Upper lobe of left lung (tissue), 6 donors: ENCODE data around the gene ARHGAP42. TPM values are rescaled to one million over a fixed set of nuclear protein-coding genes. Genes with fewer than 3 reads are reported as not detected.

Source experiments
- ATAC-seq, 2 donors: fragments of 200-7000 bp; cut with Tn5 transposase; one replicate each; pipeline ENCODE4 v1.9.1; 2022; ENCODE audit warnings: mild to moderate bottlenecking in 2 of 2, moderate library complexity in 2 of 2; ENCODE audit not compliant: low FRiP score in 2 of 2
- DNase-seq, 2 donors: peaks; one replicate each; pipeline ENCODE4 v3.0.0-alpha.2; 2019 to 2020
- H3K27ac ChIP-seq, 4 donors: fragments of 200-600 bp; sonication (generic); one replicate each; pipeline ENCODE4 v1.5.1; 2016 to 2019
- H3K27me3 ChIP-seq, 4 donors: fragments of 200-600 bp; sonication (generic); one replicate each; pipeline ENCODE4 v1.5.1; 2017 to 2019
- H3K36me3 ChIP-seq, 4 donors: fragments of 200-600 bp; sonication (generic); one replicate each; pipeline ENCODE4 v1.5.1; 2016 to 2019
- H3K4me1 ChIP-seq, 4 donors: fragments of 200-600 bp; sonication (generic); one replicate each; pipeline ENCODE4 v1.5.1; 2018 to 2019
- H3K4me3 ChIP-seq, 4 donors: fragments of 200-600 bp; sonication (generic); one replicate each; pipeline ENCODE4 v1.5.1; 2017 to 2019; ENCODE audit warnings: mild to moderate bottlenecking in 2 of 4, moderate library complexity in 1 of 4
- H3K9me3 ChIP-seq, 4 donors: fragments of 200-600 bp; sonication (generic); one replicate each; pipeline ENCODE4 v1.5.1; 2018 to 2019
- EP300 ChIP-seq, 4 donors: sonication (generic); formaldehyde crosslinking; IDR thresholded peaks; one replicate each; pipeline ENCODE4 v1.5.1; 2017; ENCODE audit warnings: antibody characterized with exemption in 4 of 4, control low read depth in 2 of 4
- POLR2A ChIP-seq, 4 donors: fragments of 450-650 bp; IDR thresholded peaks; one replicate each; pipeline ENCODE4 v1.5.1; 2016 to 2017; ENCODE audit warnings: antibody characterized with exemption in 4 of 4, mild to moderate bottlenecking in 2 of 4
- POLR2AphosphoS5 ChIP-seq, 2 donors: sonication (generic); formaldehyde crosslinking; IDR thresholded peaks; one replicate each; pipeline ENCODE4 v1.5.1; 2017; ENCODE audit warnings: antibody characterized with exemption in 2 of 2
- WGBS, 2 donors: methylation state at CpG; one replicate each; pipeline ENCODE4 v1.1.5; 2017 to 2018; 5-methylcytosine and 5-hydroxymethylcytosine counted together
- total RNA-seq, 6 donors: library from RNA; depleted of rRNA in 4 of 6; stranded (reverse); fragments of >200 nt in 4 of 6; gene quantifications; one replicate each; pipeline versions ENCODE4 v1.1.0 to v1.2.1, GENCODE V29; 2016 to 2021
- TF ChIP-seq, protein P1 (sequence below), 6 experiments: fragments of 450-650 bp in 4 of 6; fragments of 200-600 bp in 2 of 6; sonication (generic) in 2 of 6; IDR thresholded peaks; one replicate each; pipeline ENCODE4 v1.5.1; 2016 to 2019; ENCODE audit warnings: antibody characterized with exemption in 6 of 6
- donor health status: DM: no; HTN: no; CAD: no; lungs with moderate emphysema.
- donor health status: DM: no; HTN: yes; CAD: no; lungs with severe emphysema.

ARHGAP42 gene
- total RNA-seq, 6 donors from 2014 or later = 8.7 to 44.9 (median 23.6) TPM

DNA sequence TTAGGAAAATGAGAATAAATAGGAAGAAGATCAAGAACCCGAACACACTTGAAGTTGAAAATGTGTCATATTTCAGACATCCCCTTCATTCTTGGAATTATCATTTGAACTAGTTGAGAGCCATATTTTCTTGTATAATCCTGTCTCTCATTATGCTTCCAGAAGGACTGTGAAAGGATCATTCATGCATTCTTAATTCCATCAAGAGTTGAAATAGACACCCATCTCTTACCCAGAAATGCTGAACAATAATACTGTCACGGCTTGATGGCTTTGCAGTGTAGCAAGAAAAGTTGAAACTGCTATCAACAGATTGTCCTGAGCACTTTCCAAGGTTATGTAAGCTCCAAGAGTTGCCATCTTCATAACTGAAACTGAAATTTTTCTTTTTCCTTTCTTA lies 79.7 kb downstream of the ARHGAP42 start:
- no peaks in the 10 kb centered on the region for H3K4me1 ChIP-seq
- DNase-seq (no peak), ATAC-seq (no peak)
- no peaks in the 10 kb centered on the region for H3K9me3 ChIP-seq
- WGBS, 2 donors = 80 to 81% methylated on average over 2 of the region's 2 CpGs
- H3K27ac ChIP-seq = no peak overlapping the region
- H3K36me3 ChIP-seq = no peaks in the 10 kb centered on the region
- H3K27me3 ChIP-seq = no peaks in the 10 kb centered on the region
- no peak overlapping the region for H3K4me3 ChIP-seq
- TF ChIP-seq EP300 (IDR thresholded peaks at IDR 0.05) (no peak), POLR2AphosphoS5 (IDR thresholded peaks at IDR 0.05) (no peak), POLR2A (IDR thresholded peaks at IDR 0.05) (no peak)
- TF ChIP-seq, protein P1, sequence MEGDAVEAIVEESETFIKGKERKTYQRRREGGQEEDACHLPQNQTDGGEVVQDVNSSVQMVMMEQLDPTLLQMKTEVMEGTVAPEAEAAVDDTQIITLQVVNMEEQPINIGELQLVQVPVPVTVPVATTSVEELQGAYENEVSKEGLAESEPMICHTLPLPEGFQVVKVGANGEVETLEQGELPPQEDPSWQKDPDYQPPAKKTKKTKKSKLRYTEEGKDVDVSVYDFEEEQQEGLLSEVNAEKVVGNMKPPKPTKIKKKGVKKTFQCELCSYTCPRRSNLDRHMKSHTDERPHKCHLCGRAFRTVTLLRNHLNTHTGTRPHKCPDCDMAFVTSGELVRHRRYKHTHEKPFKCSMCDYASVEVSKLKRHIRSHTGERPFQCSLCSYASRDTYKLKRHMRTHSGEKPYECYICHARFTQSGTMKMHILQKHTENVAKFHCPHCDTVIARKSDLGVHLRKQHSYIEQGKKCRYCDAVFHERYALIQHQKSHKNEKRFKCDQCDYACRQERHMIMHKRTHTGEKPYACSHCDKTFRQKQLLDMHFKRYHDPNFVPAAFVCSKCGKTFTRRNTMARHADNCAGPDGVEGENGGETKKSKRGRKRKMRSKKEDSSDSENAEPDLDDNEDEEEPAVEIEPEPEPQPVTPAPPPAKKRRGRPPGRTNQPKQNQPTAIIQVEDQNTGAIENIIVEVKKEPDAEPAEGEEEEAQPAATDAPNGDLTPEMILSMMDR (IDR thresholded peaks at IDR 0.05) = no peak

DNA sequence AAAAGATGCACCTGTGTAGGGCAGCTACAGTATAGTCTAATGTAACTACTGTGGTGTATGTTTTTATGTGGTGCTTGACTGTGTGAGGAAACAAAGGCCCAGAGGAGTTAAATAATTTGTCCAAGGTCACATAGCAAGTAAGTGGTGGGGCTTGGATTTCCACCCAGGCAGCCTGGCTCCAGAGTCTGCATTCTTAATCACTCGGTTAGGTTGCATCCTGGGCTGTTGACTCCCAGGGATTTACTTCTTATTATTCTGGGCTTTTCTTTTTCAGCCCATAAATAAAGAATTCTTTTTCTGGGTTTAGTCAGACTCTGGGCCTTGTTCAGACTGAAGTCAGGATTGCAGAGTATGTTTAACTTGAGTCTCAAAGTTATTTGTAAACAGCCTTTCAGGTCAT lies 82.1 kb downstream of the ARHGAP42 start:
- no peak for DNase-seq
- H3K27me3 ChIP-seq = no peaks in the 10 kb centered on the region
- no peak for ATAC-seq

DNA sequence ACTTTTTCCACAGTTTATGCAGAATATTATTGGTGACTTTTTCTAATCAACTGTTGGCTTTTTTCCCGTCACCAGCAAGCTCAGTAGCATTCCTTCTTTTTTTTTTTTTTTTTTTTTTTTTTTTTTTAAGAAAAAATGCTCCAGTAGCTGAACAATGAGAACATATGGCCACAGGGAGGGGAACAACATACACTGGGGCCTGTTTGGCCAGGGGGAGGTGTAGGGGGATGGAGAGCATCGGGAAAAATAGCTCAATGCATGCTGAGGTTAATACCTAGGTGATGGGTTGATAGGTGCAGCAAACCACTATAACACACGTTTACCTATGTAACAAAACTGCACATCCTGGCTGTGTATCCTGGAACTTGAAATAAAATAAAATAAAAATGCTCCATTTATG lies 82.5 kb downstream of the ARHGAP42 start:
- Histone ChIP-seq H3K9me3 (no peaks in the 10 kb centered on the region), H3K4me3 (no peak overlapping the region), H3K27ac (no peak overlapping the region), H3K4me1 (no peaks in the 10 kb centered on the region), H3K27me3 (no peaks in the 10 kb centered on the region), H3K36me3 (no peaks in the 10 kb centered on the region)
- WGBS, 2 donors = 60 to 68% methylated on average over 3 of the region's 3 CpGs
- TF ChIP-seq EP300 (IDR thresholded peaks at IDR 0.05) (no peak), POLR2A (IDR thresholded peaks at IDR 0.05) (no peak), POLR2AphosphoS5 (IDR thresholded peaks at IDR 0.05) (no peak)
- TF ChIP-seq, protein P1 (IDR thresholded peaks at IDR 0.05) = no peak
- DNase-seq (no peak), ATAC-seq (no peak)

More for the DNA sequence above, 82.1 kb downstream of the ARHGAP42 start:
- no peaks in the 10 kb centered on the region for H3K4me1 ChIP-seq
- H3K27ac ChIP-seq = no peak overlapping the region
- H3K36me3 ChIP-seq = no peaks in the 10 kb centered on the region
- H3K9me3 ChIP-seq = no peaks in the 10 kb centered on the region
- WGBS, 2 donors = 55 to 73% methylated on average over 1 of the region's 1 CpG
- TF ChIP-seq EP300 (IDR thresholded peaks at IDR 0.05) (no peak), POLR2A (IDR thresholded peaks at IDR 0.05) (no peak), POLR2AphosphoS5 (IDR thresholded peaks at IDR 0.05) (no peak)
- TF ChIP-seq, protein P1 (IDR thresholded peaks at IDR 0.05) = no peak
- H3K4me3 ChIP-seq = no peak overlapping the region

DNA sequence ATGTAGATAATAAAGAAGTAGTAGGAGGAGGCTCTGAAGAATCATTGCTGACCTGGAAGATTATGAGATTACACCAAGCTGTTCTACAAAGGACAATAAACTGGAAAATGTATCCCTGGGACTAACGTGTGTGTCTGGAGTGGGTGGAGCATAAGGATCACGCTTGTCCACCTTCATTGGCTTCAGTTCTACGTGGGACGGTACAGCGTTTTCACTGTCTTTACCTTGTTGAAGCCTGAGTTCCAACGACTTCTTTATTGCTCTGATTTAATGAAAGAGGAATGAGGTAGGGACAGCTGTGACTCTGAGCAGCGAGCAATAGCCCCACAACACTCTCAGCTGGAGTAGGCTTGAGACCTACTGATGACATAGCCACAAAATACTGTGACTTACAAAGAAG lies 87.0 kb downstream of the ARHGAP42 start:
- ATAC-seq (no peak), DNase-seq (no peak)
- no peaks in the 10 kb centered on the region for H3K27me3 ChIP-seq
- no peaks in the 10 kb centered on the region for H3K9me3 ChIP-seq
- WGBS, 2 donors = 87% methylated on average over 7 of the region's 7 CpGs
- no peak overlapping the region for H3K27ac ChIP-seq
- peaks cover 0 to 3% (median 0%) of the 10 kb centered on the region in 4 donors for H3K4me1 ChIP-seq
- H3K4me3 ChIP-seq = no peak overlapping the region
- no peaks in the 10 kb centered on the region for H3K36me3 ChIP-seq
- no peak for TF ChIP-seq POLR2AphosphoS5 (IDR thresholded peaks at IDR 0.05)
- no peak for TF ChIP-seq POLR2A (IDR thresholded peaks at IDR 0.05)
- no peak for TF ChIP-seq EP300 (IDR thresholded peaks at IDR 0.05)
- TF ChIP-seq, protein P1 (IDR thresholded peaks at IDR 0.05) = no peak

DNA sequence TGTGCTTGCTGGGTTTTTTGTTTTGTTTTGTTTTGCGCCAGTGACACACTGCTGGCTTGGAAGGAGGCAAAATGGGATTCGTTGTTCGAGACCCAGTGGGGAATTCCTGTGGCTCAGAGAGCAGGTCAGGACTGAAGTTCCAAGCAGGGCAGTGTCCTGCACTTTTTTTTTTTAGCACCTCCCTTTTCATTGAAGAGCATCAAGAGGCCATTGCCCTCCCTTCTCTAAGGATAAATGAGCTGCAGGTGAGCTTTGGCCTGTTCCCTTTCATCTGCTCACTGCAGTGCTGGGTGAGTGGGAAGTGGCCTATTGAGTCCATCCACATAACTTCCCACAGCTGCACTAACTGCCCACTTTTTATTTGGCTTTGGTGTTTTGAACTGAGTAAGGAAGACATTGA lies 87.8 kb downstream of the ARHGAP42 start:
- H3K4me1 ChIP-seq = peaks cover 0 to 3% (median 0%) of the 10 kb centered on the region in 4 donors
- no peaks in the 10 kb centered on the region for H3K9me3 ChIP-seq
- DNase-seq (no peak), ATAC-seq (no peak)
- no peak overlapping the region for H3K27ac ChIP-seq
- no peak for TF ChIP-seq POLR2A (IDR thresholded peaks at IDR 0.05)
- TF ChIP-seq POLR2AphosphoS5 (IDR thresholded peaks at IDR 0.05) = no peak
- TF ChIP-seq, protein P1 (IDR thresholded peaks at IDR 0.05) = no peak
- TF ChIP-seq EP300 (IDR thresholded peaks at IDR 0.05) = no peak
- 85 to 92% methylated on average over 3 of the region's 3 CpGs for WGBS, 2 donors
- H3K4me3 ChIP-seq = no peak overlapping the region
- H3K36me3 ChIP-seq = no peaks in the 10 kb centered on the region
- no peaks in the 10 kb centered on the region for H3K27me3 ChIP-seq
